Gastrocnemius medialis (tissue), 4 donors: ENCODE measurements around the gene SFMBT1.

Source experiments
- CTCF ChIP-seq, 5 experiments: fragments of 450-650 bp in 3 of 5; fragments of 200-600 bp in 2 of 5; sonication (generic) in 2 of 5; IDR thresholded peaks in 4 of 5; conservative IDR thresholded peaks in 1 of 5; 1 replicate in 4 of 5; 2 replicates in 1 of 5; pipeline ENCODE4 v1.5.1; 2016 to 2019; ENCODE audit warnings: antibody characterized with exemption in 5 of 5, mild to moderate bottlenecking in 3 of 5, moderate library complexity in 3 of 5
- POLR2A ChIP-seq, 2 donors: fragments of 450-650 bp; IDR thresholded peaks; one replicate each; pipeline ENCODE4 v1.6.1; 2017; ENCODE audit warnings: antibody characterized with exemption in 2 of 2, mild to moderate bottlenecking in 2 of 2, moderate library complexity in 2 of 2

- no peak for TF ChIP-seq CTCF (IDR thresholded peaks at IDR 0.05 in 4 of 5, conservative IDR thresholded peaks at IDR 0.05 in 1 of 5)
- no peak for TF ChIP-seq POLR2A (IDR thresholded peaks at IDR 0.05)
Observed at GRCh38 chr3:52962160-52962559, 83.7 kb downstream of the SFMBT1 start.
